DND-41 (cell line): ENCODE results near the gene IL36B.

Experiments used
- EZH2 ChIP-seq: IDR thresholded peaks from 3 replicates; pipeline ENCODE4 v1.6.1; 2012; ENCODE audit warnings: borderline replicate concordance, low read depth, mild to moderate bottlenecking, moderate library complexity, low read length, inconsistent platforms; ENCODE audit not compliant: severe bottlenecking
- TF ChIP-seq, protein P1 (sequence below): IDR thresholded peaks from 2 replicates; pipeline ENCODE4 v1.5.1; 2012; ENCODE audit warnings: borderline replicate concordance, low read length, moderate library complexity, mild to moderate bottlenecking; ENCODE audit not compliant: poor library complexity, severe bottlenecking; ENCODE audit errors: extremely low read depth

DNA sequence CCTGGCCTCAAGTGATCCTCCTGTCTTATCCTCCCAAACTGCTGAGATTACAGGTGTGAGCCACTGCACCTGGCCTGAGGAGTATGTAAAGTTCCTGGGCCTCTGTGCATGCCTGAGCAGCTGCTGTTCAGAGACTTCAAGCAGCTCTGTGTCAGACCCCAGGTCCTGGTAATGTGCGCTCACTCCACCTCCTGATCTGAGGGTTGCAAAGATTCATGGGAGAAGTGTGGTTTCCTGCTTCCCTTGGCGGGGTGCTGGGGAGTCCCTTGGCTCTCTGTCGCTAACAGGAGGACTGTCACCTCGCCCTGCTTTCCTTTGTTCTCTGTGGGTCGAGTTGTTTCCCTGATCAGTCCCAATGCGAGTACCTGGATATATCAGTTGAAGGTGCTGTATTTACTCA lies 56.0 kb downstream of the IL36B start:
- TF ChIP-seq, protein P1, sequence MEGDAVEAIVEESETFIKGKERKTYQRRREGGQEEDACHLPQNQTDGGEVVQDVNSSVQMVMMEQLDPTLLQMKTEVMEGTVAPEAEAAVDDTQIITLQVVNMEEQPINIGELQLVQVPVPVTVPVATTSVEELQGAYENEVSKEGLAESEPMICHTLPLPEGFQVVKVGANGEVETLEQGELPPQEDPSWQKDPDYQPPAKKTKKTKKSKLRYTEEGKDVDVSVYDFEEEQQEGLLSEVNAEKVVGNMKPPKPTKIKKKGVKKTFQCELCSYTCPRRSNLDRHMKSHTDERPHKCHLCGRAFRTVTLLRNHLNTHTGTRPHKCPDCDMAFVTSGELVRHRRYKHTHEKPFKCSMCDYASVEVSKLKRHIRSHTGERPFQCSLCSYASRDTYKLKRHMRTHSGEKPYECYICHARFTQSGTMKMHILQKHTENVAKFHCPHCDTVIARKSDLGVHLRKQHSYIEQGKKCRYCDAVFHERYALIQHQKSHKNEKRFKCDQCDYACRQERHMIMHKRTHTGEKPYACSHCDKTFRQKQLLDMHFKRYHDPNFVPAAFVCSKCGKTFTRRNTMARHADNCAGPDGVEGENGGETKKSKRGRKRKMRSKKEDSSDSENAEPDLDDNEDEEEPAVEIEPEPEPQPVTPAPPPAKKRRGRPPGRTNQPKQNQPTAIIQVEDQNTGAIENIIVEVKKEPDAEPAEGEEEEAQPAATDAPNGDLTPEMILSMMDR: no peak
- no peak for TF ChIP-seq EZH2
